Loucy (cell line): ENCODE results near the gene ARID1B.

Experiments used
- EZH2phosphoT487 ChIP-seq: fragments of 200-600 bp; IDR thresholded peaks from 2 replicates; pipeline ENCODE4 v1.6.1; 2018; ENCODE audit warnings: antibody characterized with exemption, mild to moderate bottlenecking, moderate library complexity, borderline replicate concordance
- TF ChIP-seq, protein P1 (sequence below): fragments of 200-600 bp; sonication (generic); conservative IDR thresholded peaks from 2 replicates; pipeline ENCODE4 v1.5.1; 2014; ENCODE audit warnings: mild to moderate bottlenecking, antibody characterized with exemption, low read length

DNA sequence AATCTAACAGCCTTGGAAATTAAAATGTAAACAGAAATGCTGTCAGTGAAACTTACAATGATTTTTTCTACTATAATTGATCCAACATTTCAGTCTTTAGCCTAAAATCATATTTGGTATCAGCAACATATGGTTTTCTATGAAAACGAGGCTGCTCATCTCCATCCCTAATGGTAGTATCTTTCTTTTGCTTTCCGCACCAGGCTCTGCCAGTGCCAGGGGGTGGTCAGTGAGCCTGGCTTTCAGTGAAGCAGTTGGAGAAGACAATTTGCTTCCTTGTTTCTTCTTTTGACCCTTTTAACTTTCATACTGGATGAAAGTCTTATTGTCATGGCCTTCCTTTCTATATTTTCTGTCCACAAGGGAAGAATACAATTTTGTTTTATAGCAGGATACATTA, 258.4 kb downstream of the ARID1B start:
- TF ChIP-seq, protein P1, sequence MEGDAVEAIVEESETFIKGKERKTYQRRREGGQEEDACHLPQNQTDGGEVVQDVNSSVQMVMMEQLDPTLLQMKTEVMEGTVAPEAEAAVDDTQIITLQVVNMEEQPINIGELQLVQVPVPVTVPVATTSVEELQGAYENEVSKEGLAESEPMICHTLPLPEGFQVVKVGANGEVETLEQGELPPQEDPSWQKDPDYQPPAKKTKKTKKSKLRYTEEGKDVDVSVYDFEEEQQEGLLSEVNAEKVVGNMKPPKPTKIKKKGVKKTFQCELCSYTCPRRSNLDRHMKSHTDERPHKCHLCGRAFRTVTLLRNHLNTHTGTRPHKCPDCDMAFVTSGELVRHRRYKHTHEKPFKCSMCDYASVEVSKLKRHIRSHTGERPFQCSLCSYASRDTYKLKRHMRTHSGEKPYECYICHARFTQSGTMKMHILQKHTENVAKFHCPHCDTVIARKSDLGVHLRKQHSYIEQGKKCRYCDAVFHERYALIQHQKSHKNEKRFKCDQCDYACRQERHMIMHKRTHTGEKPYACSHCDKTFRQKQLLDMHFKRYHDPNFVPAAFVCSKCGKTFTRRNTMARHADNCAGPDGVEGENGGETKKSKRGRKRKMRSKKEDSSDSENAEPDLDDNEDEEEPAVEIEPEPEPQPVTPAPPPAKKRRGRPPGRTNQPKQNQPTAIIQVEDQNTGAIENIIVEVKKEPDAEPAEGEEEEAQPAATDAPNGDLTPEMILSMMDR = no peak
- no peak for TF ChIP-seq EZH2phosphoT487
